Measurements from ENCODE around the gene TMPRSS6. TPM values are rescaled to one million over a fixed set of nuclear protein-coding genes. Genes with fewer than 3 reads are reported as not detected.

TMPRSS6 gene
- total and polyA plus RNA-seq, 2 of the 8 experiments (the other 6 are each of a cell fraction or from before 2014, with no cell fraction given): 0.02 TPM; not detected in 1

- H3K27ac ChIP-seq (ENCODE audit: low read depth, low read length): no peak overlapping the region
- peak overlapping the region; percentile 75; the same call in 1 of the 2 replicates for H2BK12ac ChIP-seq (ENCODE audit: low read depth, low read length)
- H2BK120ac ChIP-seq (replicated peaks; ENCODE audit: low read depth, low read length): no peak overlapping the region
- WGBS, 2 experiments (ENCODE audit: extremely low coverage in 1 of 2, insufficient coverage in 1 of 2, insufficient read length in 1 of 2, insufficient replicate concordance in 2 of 2, low coverage in 1 of 2, low lambda C conversion rate in 2 of 2, missing lambda C conversion rate in 1 of 2): 85% methylated on average over 22 of the region's 23 CpGs; no CpG with 5 or more reads in 1 of the 2 experiments
- CTCF ChIA-PET (ENCODE audit: partially characterized antibody): interaction anchor here (1.3 to 5.7 kb wide), 4 partner anchors 11 to 164 kb away, joined by 3 to 56 read pairs (median 20); partner anchors contain the start of genes MPST and TST
- no peak overlapping the region for H3K23ac ChIP-seq (ENCODE audit: insufficient read length)
- H2BK5ac ChIP-seq (ENCODE audit: low read depth, low read length): no peak overlapping the region
- FAIRE-seq (no peak), DNase-seq (ENCODE audit: low read depth in 1 of 2, low spot score in 2 of 2) (no peak)
- no peaks in the 10 kb centered on the region for H3K9me3 ChIP-seq (ENCODE audit: insufficient read depth in 2 of 2, low read depth in 1 of 2, low read length in 1 of 2)
- H4K91ac ChIP-seq (replicated peaks; ENCODE audit: insufficient read length, low read length): no peak overlapping the region
- no peak overlapping the region for H3K14ac ChIP-seq (ENCODE audit: insufficient read length)
- H3K27me3 ChIP-seq (replicated peaks in 1 of 4; ENCODE audit: control insufficient read depth in 3 of 4, extremely low read depth in 1 of 4, insufficient read depth in 3 of 4, low read length in 3 of 4): 0 out of 7 replicates have a peak, but pooled peaks cover 0 to 3% (median 0%) of the 10 kb centered on the region in 4 experiments
- peak overlapping the region; percentile 45; the same call in 1 of the 2 replicates for H4K8ac ChIP-seq (ENCODE audit: extremely low read depth, insufficient read depth, low read length)
- H3K56ac ChIP-seq (replicated peaks; ENCODE audit: insufficient read length, low read depth, low read length): no peak overlapping the region
- no peak overlapping the region; the same call in 1 of the 2 replicates for H3K18ac ChIP-seq (ENCODE audit: extremely low read depth, low read length)
- H3K4me3 ChIP-seq (ENCODE audit: extremely low read depth in 1 of 4, insufficient read depth in 2 of 4, low read depth in 3 of 4, low read length in 4 of 4): no peak overlapping the region
- H3K79me2 ChIP-seq (ENCODE audit: control insufficient read depth in 1 of 2, insufficient read depth in 2 of 2, low read length in 2 of 2): no peaks in the 10 kb centered on the region
- no peak overlapping the region for H2AFZ ChIP-seq (ENCODE audit: low read length)
- H3K4me2 ChIP-seq (ENCODE audit: insufficient read depth in 1 of 2, low read depth in 2 of 2, low read length in 2 of 2): no peak overlapping the region
- peak; percentile 25; the same call in 1 of the 2 replicates for TF ChIP-seq BACH1 (IDR thresholded peaks at IDR 0.05; ENCODE audit: low read length)
- no peak for TF ChIP-seq TAF1 (IDR thresholded peaks at IDR 0.05; ENCODE audit: low read depth, low read length)
- peak overlapping the region; percentile 72; the same call in 1 of the 2 replicates for H2BK15ac ChIP-seq (ENCODE audit: low read length)
- H4K20me1 ChIP-seq (replicated peaks in 1 of 2; ENCODE audit: control insufficient read depth in 1 of 2, insufficient read depth in 2 of 2, low read length in 2 of 2): peaks cover 0 to 3% of the 10 kb centered on the region in 2 experiments
- H3K4me1 ChIP-seq (replicated peaks in 1 of 4; ENCODE audit: control insufficient read depth in 3 of 4, insufficient read depth in 4 of 4, low read length in 3 of 4): peaks cover 0 to 12% (median 5%) of the 10 kb centered on the region in 4 experiments; a peak in 4 of 7 replicates
- no peak overlapping the region for H4K5ac ChIP-seq (ENCODE audit: insufficient read length, low read depth, low read length)
- no peaks in the 10 kb centered on the region for H3K79me1 ChIP-seq (ENCODE audit: low read depth, low read length)
- H3K4ac ChIP-seq (replicated peaks; ENCODE audit: insufficient read length, low read depth, low read length): no peak overlapping the region
- no peaks in the 10 kb centered on the region for H3K23me2 ChIP-seq (ENCODE audit: low read depth, low read length)
- no peak overlapping the region; a peak in 1 of 7 replicates for H3K9ac ChIP-seq (replicated peaks in 1 of 4; ENCODE audit: extremely low read depth in 1 of 4, low read depth in 3 of 4, low read length in 3 of 4)
- H2AK5ac ChIP-seq (ENCODE audit: low read depth, low read length): peak overlapping the region; percentile 16; the same call in 1 of the 2 replicates
- peak overlapping the region; percentile 15; the same call in 1 of the 2 replicates for H2BK20ac ChIP-seq (ENCODE audit: low read length)
- H3K36me3 ChIP-seq (ENCODE audit: control insufficient read depth in 2 of 4, insufficient read depth in 4 of 4, low read length in 3 of 4): peaks cover 0 to 16% (median 2%) of the 10 kb centered on the region in 4 experiments; a peak in 4 of 8 replicates
- POLR2A ChIA-PET (ENCODE audit: partially characterized antibody): interaction anchor here (0.7 to 5.0 kb wide), 2 partner anchors 15 kb away, joined by 3 to 33 read pairs; partner anchors contain the start of genes MPST and TST
Measured at GRCh38 chr22:37033605-37034430, 75.7 kb downstream of the TMPRSS6 start.
